Common myeloid progenitor, CD34-positive (primary cell): ENCODE data around the gene ZC3H6.

Experiments
- CTCF ChIA-PET: fragments of 350-600 bp; sonication (Branson Sonifier 250); formaldehyde crosslinking; loops from one replicate; lab custom pipeline; 2021; ENCODE audit warnings: antibody characterized with exemption; lab: Charles Lee
- POLR2A ChIA-PET: fragments of 350-600 bp; sonication (Branson Sonifier 250); formaldehyde crosslinking; loops from one replicate; lab custom pipeline; 2021; ENCODE audit warnings: antibody characterized with exemption; lab: Charles Lee
- DNase-seq, 3 donors: peaks; one replicate each; pipeline versions ENCODE4 v3.0.0 to v3.0.0-alpha.2; 2013
- H3K27ac ChIP-seq, 2 experiments: 1 replicate in 1 of 2; 2 replicates in 1 of 2; pipeline ENCODE4 v1.7.0; 2013; ENCODE audit warnings: inconsistent platforms in 2 of 2, low read length in 2 of 2, mild to moderate bottlenecking in 2 of 2, low read depth in 1 of 2, moderate library complexity in 1 of 2; ENCODE audit not compliant: severe bottlenecking in 2 of 2, insufficient read depth in 1 of 2, poor library complexity in 1 of 2
- H3K27me3 ChIP-seq, 5 experiments: replicated peaks in 2 of 5; 1 replicate in 3 of 5; 2 replicates in 2 of 5; pipeline versions ENCODE4 v1.6.1 to v1.7.0; 2013; ENCODE audit warnings: low read length in 4 of 5, mild to moderate bottlenecking in 2 of 5, moderate library complexity in 2 of 5, inconsistent platforms in 1 of 5; ENCODE audit not compliant: insufficient read depth in 5 of 5, control insufficient read depth in 4 of 5
- H3K36me3 ChIP-seq, 4 experiments: 1 replicate in 2 of 4; 2 replicates in 2 of 4; pipeline versions ENCODE4 v1.6.1 to v1.7.0; 2013; ENCODE audit warnings: low read length in 3 of 4, control low read depth in 1 of 4, mild to moderate bottlenecking in 1 of 4; ENCODE audit not compliant: control insufficient read depth in 4 of 4, insufficient read depth in 4 of 4
- H3K4me1 ChIP-seq, 4 experiments: 1 replicate in 3 of 4; 2 replicates in 1 of 4; pipeline versions ENCODE4 v1.6.1 to v1.7.1; 2013; ENCODE audit warnings: low read length in 3 of 4, mild to moderate bottlenecking in 3 of 4, control low read depth in 1 of 4, inconsistent platforms in 1 of 4, moderate library complexity in 1 of 4; ENCODE audit not compliant: control insufficient read depth in 4 of 4, insufficient read depth in 4 of 4; ENCODE audit errors: control extremely low read depth in 1 of 4
- H3K4me3 ChIP-seq, 7 experiments: 1 replicate in 4 of 7; 2 replicates in 3 of 7; pipeline versions ENCODE4 v1.5.1 to v1.7.0; 2013; ENCODE audit warnings: mild to moderate bottlenecking in 7 of 7, low read length in 6 of 7, moderate library complexity in 6 of 7, inconsistent platforms in 2 of 7, low read depth in 2 of 7, control low read depth in 1 of 7; ENCODE audit not compliant: insufficient read depth in 4 of 7, control insufficient read depth in 1 of 7; ENCODE audit errors: extremely low read depth in 1 of 7
- H3K9me3 ChIP-seq, 5 experiments: 1 replicate in 4 of 5; 2 replicates in 1 of 5; pipeline versions ENCODE4 v1.6.1 to v1.7.1; 2013; ENCODE audit warnings: low read length in 4 of 5, mild to moderate bottlenecking in 2 of 5, inconsistent platforms in 1 of 5, low read depth in 1 of 5, moderate library complexity in 1 of 5; ENCODE audit not compliant: control insufficient read depth in 4 of 5, insufficient read depth in 2 of 5; ENCODE audit errors: control extremely low read depth in 1 of 5
- WGBS: methylation state at CpG from one replicate; pipeline ENCODE4 v1.1.5; 2013; ENCODE audit not compliant: insufficient coverage; 5-methylcytosine and 5-hydroxymethylcytosine counted together

Gene ZC3H6

GRCh38 chr2:112251271-112251670 is 24.1 kb upstream of the ZC3H6 start:
- WGBS = no CpG with 5 or more reads among the region's 3 CpGs
- Histone ChIP-seq H3K36me3 (peaks cover 10 to 30% (median 21%) of the 10 kb centered on the region in 4 experiments), H3K27ac (no peak overlapping the region), H3K27me3 (no peaks in the 10 kb centered on the region), H3K4me3 (no peak overlapping the region), H3K9me3 (peaks cover 0 to 3% (median 0%) of the 10 kb centered on the region in 5 experiments), H3K4me1 (peaks cover 7 to 31% (median 20%) of the 10 kb centered on the region in 4 experiments)
- ChIA-PET POLR2A (no interaction called here), CTCF (interaction anchor here (1.2 to 2.2 kb wide), 4 partner anchors 9 to 129 kb away, joined by 3 to 7 read pairs (median 4); no protein-coding TSS in a partner anchor)
- no peak for DNase-seq

- DNase-seq = peak in 2 of 3 donors; percentile 55 to 64
- WGBS = no CpG with 5 or more reads among the region's 5 CpGs
- no peaks in the 10 kb centered on the region for H3K9me3 ChIP-seq
Observed at GRCh38 chr2:112253261-112253815, 22.1 kb upstream of the ZC3H6 start.

GRCh38 chr2:112254466-112255240 is 20.7 kb upstream of the ZC3H6 start, which contains the start of gene ZC3H8:
Gene ZC3H8, minus strand, starts transcription at chr2:112255042. Its CDS starts 61 bp downstream, at chr2:112254981.
- peak; percentile 92 to 95 (median 93) for DNase-seq
- ChIA-PET POLR2A (interaction anchor here (0.8 kb wide), 1 partner anchor 21 kb away, joined by 3 read pairs; the partner anchor contains the start of gene ZC3H6), CTCF (interaction anchor here (1.2 to 1.4 kb wide), 2 partner anchors 12 to 20 kb away, joined by 5 read pairs; no protein-coding TSS in a partner anchor)
- H3K36me3 ChIP-seq = peaks cover 0 to 7% (median 0%) of the 10 kb centered on the region in 4 experiments
- no peaks in the 10 kb centered on the region for H3K9me3 ChIP-seq
- peak within 1 kb of the TSS; percentile 59 to 80 for H3K27ac ChIP-seq
- H3K4me1 ChIP-seq = peaks cover 10 to 36% (median 24%) of the 10 kb centered on the region in 4 experiments
- WGBS = 0% methylated on average over 54 of the region's 68 CpGs
- peak within 1 kb of the TSS; percentile 60 to 87 (median 77) for H3K4me3 ChIP-seq
- no peaks in the 10 kb centered on the region for H3K27me3 ChIP-seq

More at GRCh38 chr2:112253261-112253815, 22.1 kb upstream of the ZC3H6 start:
- ChIA-PET CTCF (interaction anchor here (1.1 kb wide), 1 partner anchor 11 kb away, joined by 3 read pairs; no protein-coding TSS in a partner anchor), POLR2A (no interaction called here)
- peak overlapping the region in 2 of 7 experiments; percentile 7 to 77 for H3K4me3 ChIP-seq
- H3K4me1 ChIP-seq = peaks cover 7 to 36% (median 21%) of the 10 kb centered on the region in 4 experiments
- peaks cover 0 to 14% (median 6%) of the 10 kb centered on the region in 4 experiments for H3K36me3 ChIP-seq
- H3K27me3 ChIP-seq = no peaks in the 10 kb centered on the region
- H3K27ac ChIP-seq = no peak overlapping the region

GRCh38 chr2:112255875-112256274 is 19.5 kb upstream of the ZC3H6 start:
- no peak for DNase-seq
- Histone ChIP-seq H3K27me3 (no peaks in the 10 kb centered on the region), H3K36me3 (peaks cover 0 to 4% (median 0%) of the 10 kb centered on the region in 4 experiments), H3K4me1 (peaks cover 10 to 36% (median 24%) of the 10 kb centered on the region in 4 experiments), H3K4me3 (no peak overlapping the region), H3K27ac (no peak overlapping the region), H3K9me3 (no peaks in the 10 kb centered on the region)
- CTCF ChIA-PET = interaction anchor here (1.0 to 1.4 kb wide), 2 partner anchors 19 to 134 kb away, joined by 3 to 5 read pairs; no protein-coding TSS in a partner anchor
- WGBS = 100% methylated on average over 1 of the region's 2 CpGs
- POLR2A ChIA-PET = no interaction called here

- Histone ChIP-seq H3K4me1 (peaks cover 10 to 36% (median 24%) of the 10 kb centered on the region in 4 experiments), H3K27ac (no peak overlapping the region), H3K9me3 (no peaks in the 10 kb centered on the region), H3K4me3 (no peak overlapping the region), H3K36me3 (peaks cover 0 to under 1% (median 0%) of the 10 kb centered on the region in 4 experiments), H3K27me3 (no peaks in the 10 kb centered on the region)
- WGBS = 90% methylated on average over 2 of the region's 2 CpGs
- DNase-seq = no peak
- POLR2A ChIA-PET = no interaction called here
- CTCF ChIA-PET = interaction anchor here (0.9 to 1.3 kb wide), 3 partner anchors 135 to 369 kb away, joined by 3 to 8 read pairs (median 3); partner anchors contain the start of gene RGPD8
Observed at GRCh38 chr2:112256654-112257053, 18.7 kb upstream of the ZC3H6 start.

- CTCF ChIA-PET = interaction anchor here (1.3 kb wide), 1 partner anchor 176 kb away, joined by 8 read pairs; the partner anchor contains the start of gene RGPD8
- Histone ChIP-seq H3K27ac (no peak overlapping the region), H3K36me3 (no peaks in the 10 kb centered on the region), H3K27me3 (no peaks in the 10 kb centered on the region), H3K4me1 (peaks cover 9 to 34% (median 23%) of the 10 kb centered on the region in 4 experiments), H3K9me3 (peaks cover 0 to 5% (median 2%) of the 10 kb centered on the region in 5 experiments), H3K4me3 (no peak overlapping the region)
- peak in 2 of 3 donors; percentile 38 to 46 for DNase-seq
- WGBS = 89% methylated on average over 4 of the region's 4 CpGs
- POLR2A ChIA-PET = no interaction called here
Observed at GRCh38 chr2:112257575-112257974, 17.8 kb upstream of the ZC3H6 start.
